ENCODE results near the gene VPS52.

The VPS52 gene, protein sequence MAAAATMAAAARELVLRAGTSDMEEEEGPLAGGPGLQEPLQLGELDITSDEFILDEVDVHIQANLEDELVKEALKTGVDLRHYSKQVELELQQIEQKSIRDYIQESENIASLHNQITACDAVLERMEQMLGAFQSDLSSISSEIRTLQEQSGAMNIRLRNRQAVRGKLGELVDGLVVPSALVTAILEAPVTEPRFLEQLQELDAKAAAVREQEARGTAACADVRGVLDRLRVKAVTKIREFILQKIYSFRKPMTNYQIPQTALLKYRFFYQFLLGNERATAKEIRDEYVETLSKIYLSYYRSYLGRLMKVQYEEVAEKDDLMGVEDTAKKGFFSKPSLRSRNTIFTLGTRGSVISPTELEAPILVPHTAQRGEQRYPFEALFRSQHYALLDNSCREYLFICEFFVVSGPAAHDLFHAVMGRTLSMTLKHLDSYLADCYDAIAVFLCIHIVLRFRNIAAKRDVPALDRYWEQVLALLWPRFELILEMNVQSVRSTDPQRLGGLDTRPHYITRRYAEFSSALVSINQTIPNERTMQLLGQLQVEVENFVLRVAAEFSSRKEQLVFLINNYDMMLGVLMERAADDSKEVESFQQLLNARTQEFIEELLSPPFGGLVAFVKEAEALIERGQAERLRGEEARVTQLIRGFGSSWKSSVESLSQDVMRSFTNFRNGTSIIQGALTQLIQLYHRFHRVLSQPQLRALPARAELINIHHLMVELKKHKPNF

DNA sequence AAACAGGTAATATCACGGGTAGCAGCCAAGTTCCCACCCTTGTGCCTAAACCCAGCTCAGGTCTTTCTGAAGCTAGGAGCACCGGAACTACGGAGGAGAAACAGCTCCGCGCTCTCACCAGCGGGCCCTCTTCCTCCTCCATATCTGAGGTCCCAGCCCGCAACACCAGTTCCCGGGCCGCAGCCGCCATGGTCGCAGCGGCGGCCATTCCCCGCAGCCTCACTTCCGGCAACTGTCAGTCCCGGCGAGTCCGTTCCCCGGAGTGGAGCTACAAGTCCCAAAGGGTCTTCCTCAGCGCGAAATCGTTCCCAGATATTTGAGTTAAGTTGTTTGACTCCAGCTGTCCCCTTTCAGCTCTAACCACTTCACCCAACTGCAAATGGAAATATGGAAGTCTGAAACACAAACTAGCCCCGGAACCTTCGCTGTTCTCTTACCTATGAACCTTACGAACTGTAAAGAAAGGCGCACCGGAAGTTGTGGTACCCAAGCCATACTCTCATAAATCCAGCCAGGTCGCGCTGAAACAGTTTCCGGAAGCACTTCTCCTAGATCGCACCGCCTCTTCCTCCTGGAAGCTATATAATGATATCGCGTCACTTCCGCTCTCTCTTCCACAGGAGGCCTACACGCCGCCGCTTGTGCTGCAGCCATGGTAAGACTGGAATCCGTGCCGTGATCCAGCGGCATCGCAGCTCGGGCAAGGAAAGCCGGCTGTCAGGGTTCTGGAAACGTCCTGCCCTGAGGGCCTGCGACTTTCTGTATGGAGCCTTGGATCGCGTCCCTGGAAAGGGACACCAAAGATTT lies at the start of gene VPS52, which contains the start of gene RPS18:
TSS of gene VPS52 (minus strand) at position 409 of the 807 bp plus-strand sequence. CDS start at position 208, 201 bp downstream.
TSS of gene RPS18 (plus strand) at position 608 of the 807 bp plus-strand sequence. CDS start at position 653, 45 bp downstream.
- peak; percentile 60 to 99 (median 92) for DNase-seq

DNA sequence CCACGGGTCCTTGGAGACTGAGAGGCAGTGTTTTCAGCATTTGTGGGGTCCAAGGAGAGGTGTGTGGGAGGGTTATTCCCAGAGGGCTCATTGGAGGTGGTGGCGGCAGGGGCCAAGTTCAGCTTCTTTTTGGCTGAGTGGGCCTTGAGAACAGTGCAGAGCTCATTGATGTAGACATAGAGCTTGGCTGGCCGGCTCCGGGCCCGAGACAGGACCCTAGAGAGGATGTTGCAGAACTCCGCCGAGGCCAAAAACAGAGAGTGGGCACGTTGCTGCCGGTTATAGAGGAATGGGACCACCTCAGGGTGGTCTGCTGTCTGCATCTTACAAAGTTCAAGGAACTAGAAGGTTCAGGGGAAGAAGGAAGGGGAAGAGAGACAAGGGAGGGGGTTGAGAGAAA lies 49.6 kb upstream of the VPS52 start:
- no peak for DNase-seq

DNA sequence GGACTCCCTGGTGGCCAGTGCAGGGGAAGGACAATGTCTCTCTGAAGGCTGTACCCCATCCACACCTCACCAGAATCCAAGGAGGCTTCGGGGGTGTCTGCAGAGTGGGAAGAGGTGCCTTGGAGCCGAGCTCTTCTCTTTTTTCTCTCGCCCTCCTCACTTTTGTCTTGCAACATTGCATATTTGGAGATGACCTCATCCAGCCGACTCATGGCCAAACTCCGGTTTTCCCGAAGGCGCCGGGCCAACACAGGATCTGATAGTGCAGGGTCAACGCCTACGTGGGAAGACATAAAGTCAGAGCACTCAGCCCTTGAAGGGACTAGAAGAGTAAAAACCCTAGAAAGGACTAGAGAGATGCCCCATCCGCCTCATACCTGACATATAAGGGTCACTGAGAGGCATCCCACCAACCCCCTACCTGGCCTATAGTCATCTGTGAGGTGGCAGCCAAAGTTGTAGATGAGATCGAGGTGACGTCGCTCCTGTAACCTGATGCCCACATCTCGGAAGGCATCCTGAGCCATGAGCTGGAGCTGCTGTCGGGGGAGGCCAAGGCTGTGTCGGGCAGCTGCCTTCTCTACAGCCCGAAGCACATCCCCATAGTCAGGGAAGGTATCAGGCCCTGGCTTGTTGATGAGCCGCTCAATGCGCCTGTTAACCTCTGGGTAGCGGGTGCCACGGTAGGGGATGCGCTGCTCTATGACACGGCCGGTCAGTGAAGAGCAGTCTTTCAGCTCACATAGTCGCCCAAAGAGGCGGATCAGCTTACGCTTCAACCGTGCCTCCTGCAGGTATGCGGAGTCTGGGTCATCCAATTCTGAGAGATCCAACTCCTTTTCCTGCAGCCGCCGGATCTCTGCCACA lies 48.9 kb upstream of the VPS52 start:
- no peak for DNase-seq

DNA sequence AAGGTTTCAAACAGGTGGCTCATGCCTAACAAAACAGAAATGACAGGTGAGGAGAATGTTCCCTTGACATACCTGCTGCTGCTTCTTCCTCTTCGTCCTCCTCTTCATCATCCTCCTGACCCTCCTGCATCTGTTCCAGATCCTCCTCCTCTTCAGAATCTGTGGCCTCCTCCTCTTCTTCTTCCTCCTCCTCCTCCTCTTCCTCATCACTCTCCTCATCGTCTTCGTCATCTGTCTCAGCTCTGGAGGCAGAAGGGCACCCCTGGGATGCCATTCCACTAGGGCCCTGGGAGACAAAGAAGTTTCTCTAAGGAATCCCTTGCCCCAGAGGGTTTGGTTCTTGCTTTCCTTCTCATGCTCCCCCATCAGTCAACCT lies 48.3 kb upstream of the VPS52 start:
- DNase-seq = no peak

DNA sequence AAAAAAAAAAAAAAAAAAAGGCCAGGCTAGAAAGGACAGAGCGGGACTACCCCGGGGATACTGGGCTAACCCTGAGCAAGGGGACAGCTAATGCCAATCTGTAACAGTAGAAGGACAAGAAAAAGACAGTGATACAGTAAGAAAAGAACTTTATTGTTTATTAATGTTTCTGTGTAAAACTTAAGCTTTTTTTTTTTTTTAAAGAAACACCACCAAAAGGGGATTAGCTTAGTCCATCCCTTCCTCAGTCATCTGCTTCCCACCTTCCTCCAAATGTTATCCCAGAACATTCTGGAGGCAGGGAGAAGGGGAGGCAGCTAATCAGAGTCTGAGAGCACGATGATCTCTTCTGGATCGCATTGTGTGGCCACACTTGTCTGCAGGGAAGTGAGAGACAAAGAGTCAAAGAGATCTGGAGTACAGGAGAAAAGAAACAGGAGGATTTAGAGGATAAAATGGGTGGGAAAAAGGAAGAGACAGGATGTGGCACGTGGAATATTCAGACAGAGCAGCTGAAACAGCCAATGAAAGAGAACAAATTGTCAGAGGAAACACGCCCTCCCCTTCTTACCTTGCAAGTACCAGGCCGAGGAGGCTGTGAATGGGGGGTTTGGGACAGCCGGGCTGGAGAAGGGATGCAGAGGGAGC lies 46.9 kb upstream of the VPS52 start:
- no peak for DNase-seq

DNA sequence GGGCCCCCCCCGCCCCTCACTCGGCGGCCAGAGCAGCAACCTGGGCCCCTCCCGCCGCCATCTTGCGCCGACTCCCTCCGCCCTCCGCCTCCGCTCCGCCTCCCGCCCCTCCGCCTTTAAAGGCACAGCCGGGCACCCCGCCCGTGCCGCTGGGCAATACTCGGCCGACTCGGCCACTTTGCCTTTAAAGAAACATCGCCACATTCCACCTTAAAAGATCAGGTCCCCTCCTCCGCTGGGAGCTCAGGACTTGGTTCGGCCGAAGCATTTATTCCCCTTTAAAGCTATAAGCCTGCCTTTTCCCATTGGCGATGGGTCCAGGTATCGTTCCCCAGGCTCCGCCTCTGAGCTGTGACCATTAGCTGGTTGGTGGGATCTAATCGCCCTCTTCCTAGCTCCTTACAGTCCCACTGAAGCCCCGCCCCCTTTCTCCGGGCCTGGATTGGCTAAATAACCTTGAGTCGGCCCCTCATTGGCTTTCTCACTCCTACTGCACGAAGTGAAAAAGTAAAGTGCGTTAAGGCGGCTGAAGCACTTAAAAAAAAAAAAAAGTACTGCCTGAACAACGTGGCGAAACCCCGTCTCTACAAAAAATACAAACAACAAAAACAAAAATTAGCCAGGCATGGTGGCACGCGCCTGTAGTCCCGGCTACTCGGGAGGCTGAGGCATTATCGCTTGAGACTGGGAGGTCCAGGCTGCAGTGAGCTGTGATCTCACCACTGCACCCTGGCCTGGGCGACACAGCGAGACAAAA lies 46.2 kb upstream of the VPS52 start, which contains the start of gene ZBTB22:
TSS of gene ZBTB22 (minus strand) at position 76 of the 757 bp plus-strand sequence. CDS start 828 bp downstream, outside the sequence.
- peak; percentile 53 to 100 (median 98) for DNase-seq

DNA sequence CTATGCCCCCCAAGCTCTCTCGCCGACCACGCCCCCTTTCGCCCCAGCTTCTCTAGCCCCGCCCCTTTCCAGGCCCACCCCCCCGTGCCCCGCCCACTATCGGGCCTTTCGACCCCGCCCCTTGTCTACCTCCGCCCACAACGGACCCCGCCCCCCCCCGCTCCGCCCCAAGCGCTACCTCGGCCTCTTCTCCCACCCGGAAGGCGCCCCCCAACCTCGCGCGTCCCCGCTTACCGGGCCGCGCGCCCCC lies 45.7 kb upstream of the VPS52 start:
- peak in 9 of 56 donors; percentile 54 to 94 (median 64) for DNase-seq

DNA sequence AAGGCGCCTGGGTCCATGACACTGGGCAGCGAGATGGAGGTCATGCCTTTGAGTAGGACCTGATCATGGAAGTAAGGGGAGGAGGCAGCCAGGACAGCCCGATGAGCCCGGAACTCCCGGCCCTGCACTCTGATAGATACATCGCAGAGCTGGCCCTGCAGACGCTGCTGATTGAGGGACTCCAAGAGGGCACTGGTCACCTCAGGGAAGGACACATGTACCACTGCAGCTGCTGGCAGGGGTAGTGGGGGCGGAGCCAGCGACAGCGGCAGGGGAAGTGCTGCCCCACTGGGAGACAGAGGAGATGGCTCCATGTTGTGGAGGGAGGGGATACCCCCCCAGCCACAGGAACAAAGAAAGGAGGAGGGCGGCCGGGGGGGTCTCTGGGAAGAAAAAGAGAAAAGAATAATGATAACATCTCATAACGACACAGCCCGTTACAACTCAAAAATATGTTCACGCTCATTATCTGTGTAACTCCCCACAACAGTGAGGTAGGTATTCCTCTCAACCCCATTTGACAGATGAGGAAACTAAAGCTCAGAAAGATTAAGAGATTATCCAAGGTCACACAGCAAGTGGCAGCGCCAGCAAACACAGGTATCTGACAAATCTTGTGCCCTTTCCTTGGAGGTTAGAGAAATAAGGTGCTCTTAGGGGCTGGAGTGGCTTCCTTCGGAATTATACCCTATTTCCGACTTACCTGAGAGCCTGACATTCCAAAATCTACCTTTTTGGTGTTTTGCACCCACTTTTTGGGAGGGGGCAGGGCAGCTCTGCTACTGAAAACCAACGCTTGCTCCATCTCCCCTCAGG lies 45.1 kb upstream of the VPS52 start:
- no peak for DNase-seq

DNA sequence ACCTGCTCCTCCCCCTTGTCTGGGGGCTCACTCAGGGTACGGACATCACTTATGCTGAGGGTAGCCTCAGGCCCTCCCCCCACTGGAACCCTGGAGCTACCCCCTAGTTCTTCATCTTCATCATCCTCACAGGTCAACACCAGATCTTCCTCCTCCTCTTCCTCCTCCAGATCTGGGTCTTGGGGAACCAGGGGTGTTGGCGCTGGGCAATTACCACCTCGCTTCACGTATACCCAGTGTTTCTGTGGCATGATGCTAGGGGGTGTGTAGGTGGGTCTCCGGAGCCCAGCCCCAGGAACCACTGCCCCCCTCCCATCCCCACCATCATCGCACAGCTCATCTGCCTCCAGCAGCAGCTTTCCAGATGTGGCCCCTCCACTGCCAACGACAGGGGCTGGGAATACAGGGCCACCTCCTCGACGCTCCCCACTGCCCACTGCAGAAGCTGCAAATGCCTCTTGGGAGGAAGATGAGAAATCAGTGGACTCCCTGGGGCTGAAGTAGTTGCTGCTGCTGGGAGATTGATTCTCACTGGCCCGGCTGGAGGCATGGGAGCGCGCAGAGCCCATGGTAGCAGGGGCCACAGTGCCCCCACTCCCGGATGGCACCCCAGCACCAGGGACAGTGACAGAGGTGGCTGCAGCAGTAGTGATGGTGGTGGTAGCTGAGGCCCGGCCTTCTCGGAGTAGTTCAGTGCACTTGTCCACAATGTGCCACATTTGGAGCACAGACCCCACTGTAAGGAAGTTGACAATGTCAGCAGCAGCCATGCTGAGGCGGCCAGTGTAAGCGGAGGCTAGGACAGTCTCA lies 44.3 kb upstream of the VPS52 start:
- no peak for DNase-seq

DNA sequence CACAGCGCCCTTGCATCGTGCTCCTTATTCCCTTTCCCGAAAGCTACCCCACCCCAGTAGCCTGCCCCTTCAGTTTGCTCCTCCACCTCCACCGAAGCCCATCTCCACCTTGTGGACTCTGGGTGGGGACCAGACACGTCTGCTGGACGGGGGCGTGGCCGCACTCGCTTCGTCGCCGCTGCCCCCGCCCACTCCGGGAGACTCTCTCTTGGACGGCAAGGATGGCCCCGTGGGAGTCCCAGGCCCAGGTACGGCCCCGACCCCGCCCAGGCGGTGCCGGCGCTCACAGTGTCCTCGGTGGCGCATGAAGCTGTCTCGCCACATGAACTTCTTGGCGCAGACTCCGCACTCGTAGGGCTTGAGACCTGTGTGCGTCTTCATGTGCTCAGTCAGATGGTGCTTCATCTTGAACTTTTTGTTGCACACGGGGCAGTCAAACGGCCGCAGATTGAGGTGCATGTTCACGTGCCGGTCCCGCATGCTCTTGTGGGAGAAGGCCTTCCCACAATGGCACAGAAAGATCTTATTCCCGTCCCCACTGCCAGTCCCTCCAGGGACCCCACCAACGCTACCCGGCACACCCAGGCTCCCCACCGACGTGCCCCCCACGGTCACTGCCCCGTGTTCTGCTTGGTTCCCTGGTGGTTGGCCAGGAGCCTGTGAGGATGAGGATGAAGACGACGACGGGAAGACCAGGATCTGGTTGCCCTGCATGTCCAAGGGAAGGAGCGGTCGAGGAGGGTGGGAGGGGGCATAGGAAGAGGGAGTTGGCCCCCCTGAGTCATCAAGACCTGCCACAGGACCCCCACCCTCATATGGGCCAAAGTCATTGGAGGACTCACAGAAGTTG lies 43.5 kb upstream of the VPS52 start:
- DNase-seq = peak in 1 of 56 donors; percentile 10

DNA sequence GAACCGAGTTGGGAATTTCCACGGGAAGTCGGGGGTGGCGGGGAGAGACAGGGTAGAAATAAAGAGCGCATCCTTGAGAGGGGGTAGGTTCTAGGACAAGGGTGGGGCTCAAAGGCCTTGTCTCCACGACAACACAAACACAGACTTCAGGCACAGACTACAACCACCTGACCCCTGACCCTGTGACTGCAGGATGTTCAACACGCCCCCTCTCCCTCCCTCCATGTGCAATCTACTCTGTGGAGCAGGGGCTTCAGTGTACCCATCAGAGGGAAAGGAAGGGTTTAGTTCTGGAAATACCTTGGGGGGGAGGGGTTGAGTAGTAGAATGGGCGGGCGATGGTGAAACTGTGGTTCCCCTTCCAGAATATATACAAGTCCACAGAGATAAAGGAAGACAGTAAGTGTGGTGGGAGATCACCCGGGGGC lies 42.9 kb upstream of the VPS52 start:
- peak in 29 of 56 donors; percentile 9 to 58 (median 37) for DNase-seq

DNA sequence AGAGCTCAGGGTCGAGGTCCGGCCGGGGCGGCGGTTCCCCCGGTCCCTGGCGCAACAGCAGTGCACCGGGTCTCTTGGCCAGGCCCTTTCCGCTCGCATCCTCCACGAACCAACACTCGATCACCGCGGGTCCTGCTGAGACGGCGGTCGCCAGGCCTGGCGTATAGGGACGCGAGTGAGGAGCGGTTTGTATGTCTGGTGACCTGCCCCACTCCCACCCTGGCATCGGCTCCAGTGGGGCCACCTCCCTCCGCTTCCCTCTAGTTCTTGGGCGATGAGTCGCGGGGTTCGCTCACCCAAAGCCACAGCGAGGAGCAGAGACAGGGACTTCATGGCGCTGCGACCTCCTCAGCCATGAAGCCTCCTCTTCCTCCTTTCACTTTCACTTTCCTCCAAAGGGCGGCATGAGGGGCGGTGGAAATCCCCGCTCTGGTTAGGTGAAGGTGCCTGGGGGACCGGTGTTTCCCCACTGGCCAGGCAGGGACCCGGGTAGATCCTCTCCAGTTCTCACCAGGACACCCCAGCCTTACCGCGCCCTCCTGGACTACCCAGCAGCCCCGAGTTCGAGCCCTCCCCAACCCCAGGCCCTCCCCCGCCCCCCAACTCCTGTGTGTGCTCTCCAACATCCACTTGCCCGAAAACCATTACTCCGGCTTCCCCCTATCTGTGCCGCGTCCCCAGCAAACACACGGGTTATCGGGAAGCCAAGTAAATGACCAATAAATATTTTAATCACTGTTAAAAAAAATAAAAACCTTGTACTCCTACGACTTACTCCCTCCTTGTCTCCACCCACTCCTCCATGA lies 42.2 kb upstream of the VPS52 start, which contains the start of gene TAPBP:
TSS of gene TAPBP (minus strand) at position 370 of the 806 bp plus-strand sequence. CDS start at position 333, 37 bp downstream.
- DNase-seq = peak in 36 of 56 donors; percentile 13 to 76 (median 56)

DNA sequence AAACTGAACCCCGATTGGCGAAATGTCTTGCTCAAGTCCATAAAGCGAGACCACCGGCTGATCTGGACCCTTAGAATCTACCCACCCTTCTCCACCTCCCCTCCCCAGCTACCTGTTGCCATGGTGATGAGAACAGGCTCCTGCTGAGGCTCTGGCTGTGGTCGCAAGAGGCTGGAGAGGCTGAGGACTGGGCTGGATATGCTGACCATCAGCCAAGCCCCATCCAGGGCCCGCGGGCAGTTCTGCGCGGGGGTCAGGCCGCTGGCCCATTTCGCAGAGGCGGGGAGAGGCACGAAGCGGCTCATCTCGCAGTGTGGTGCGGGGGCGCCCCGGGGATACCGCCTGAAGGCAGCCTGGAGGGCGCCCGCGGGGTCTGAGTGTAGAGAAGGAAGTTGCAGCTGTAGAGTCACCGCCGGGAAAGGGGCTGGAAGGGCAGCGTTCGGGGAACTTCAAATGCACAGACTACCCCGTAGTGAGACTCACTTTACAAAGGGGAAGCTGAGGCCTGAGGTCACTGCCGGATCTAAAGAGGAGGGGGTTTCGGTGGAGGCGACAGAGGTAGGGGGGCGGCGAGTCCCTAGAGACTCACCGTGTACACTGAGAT lies 41.5 kb upstream of the VPS52 start:
- peak in 30 of 56 donors; percentile 8 to 62 (median 42) for DNase-seq

DNA sequence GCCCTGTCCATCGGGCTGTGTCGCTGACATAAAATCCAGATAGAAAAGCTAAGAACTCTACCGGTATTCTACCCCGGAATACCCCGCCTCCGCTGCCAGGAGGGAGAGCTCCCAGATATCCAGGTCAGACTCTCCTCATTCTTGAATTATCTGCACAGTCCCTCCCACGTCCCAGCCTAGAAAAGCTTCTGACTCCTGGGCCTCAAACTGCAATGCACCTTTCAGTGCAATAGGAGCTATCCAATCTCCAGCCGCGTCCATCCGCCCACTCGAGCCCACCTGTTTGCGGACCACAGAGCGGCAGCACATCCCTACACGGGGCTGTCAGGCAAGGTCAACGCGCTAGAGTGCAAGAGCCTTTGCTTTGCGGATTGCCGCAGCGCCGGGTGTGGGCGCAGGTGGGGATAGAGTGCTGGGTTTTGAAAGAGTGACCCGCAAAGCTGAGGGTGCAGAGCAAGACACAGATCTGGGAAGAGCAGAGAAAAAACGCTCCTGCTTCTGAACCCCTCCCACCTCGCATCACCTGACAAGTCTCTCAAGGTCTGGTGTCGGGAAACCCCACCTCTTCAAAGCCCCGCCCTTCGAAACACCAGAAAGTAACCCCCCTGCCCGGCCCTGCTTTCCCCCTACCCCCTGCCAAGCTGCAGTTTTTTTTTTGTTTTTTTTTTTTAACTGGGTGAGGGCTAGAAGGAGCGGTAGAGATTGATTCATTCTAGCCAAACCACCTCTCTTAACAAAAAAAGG lies 40.9 kb upstream of the VPS52 start:
- DNase-seq = peak in 39 of 56 donors; percentile 9 to 67 (median 42)

Data from amygdala (tissue), 56 donors.